Transverse colon (tissue), 3 donors: ENCODE results near the gene ZNF423.

Experiments
- EP300 ChIP-seq: sonication (generic); formaldehyde crosslinking; IDR thresholded peaks from one replicate; pipeline ENCODE4 v1.6.1; 2017; ENCODE audit warnings: antibody characterized with exemption, low read depth
- TF ChIP-seq, protein P1 (sequence below), 5 experiments: fragments of 200-600 bp in 3 of 5; fragments of 450-650 bp in 2 of 5; sonication (generic) in 3 of 5; IDR thresholded peaks; 1 replicate in 2 of 5; 2 replicates in 3 of 5; pipeline ENCODE4 v1.5.1; 2016 to 2017; ENCODE audit warnings: antibody characterized with exemption in 5 of 5, inconsistent platforms in 3 of 5, mild to moderate bottlenecking in 2 of 5, moderate library complexity in 1 of 5

DNA sequence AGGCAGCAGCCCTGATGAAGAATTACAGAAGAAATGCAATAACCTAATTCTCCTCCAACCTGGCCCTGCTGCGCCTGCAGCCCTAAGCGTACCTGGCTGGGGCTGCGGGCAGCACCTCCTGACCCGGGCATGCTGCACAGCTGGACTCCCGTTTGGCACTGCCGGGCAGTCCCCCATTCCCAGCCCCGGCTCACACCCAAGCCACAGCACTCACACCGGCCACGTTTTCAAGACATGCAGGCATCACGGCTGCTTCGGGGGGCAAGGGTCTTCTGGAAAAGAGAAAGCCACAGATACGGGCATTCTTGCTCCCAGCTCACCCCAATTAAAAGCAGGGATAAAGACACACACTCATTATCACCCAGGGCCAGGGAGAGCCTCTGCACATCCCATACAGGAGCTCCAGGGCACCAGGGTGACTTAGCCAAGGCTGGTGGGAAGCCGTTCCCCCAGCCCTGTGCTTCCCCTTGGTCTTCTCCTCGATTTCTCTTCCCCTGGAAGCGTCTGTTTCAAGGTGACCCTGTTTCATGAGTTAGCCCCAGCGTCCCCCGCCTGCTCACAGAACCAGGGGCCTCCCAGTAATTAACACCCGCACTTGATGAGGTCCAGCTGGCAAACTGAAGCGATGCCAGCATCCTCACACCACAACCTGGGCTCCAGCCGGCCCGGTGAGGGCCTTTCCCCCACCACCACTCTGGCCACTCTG is 265.6 kb downstream of the ZNF423 start:
- no peak for TF ChIP-seq EP300
- TF ChIP-seq, protein P1, sequence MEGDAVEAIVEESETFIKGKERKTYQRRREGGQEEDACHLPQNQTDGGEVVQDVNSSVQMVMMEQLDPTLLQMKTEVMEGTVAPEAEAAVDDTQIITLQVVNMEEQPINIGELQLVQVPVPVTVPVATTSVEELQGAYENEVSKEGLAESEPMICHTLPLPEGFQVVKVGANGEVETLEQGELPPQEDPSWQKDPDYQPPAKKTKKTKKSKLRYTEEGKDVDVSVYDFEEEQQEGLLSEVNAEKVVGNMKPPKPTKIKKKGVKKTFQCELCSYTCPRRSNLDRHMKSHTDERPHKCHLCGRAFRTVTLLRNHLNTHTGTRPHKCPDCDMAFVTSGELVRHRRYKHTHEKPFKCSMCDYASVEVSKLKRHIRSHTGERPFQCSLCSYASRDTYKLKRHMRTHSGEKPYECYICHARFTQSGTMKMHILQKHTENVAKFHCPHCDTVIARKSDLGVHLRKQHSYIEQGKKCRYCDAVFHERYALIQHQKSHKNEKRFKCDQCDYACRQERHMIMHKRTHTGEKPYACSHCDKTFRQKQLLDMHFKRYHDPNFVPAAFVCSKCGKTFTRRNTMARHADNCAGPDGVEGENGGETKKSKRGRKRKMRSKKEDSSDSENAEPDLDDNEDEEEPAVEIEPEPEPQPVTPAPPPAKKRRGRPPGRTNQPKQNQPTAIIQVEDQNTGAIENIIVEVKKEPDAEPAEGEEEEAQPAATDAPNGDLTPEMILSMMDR (IDR thresholded peaks at IDR 0.05): no peak
